ENCODE results near the gene BRK1.
A peak's percentile ranks its signal among the peaks of the same experiment; 100 is the strongest.
"Not testable (repeated sequence)": the region's sequence is repeated elsewhere in the genome, so short reads cannot be mapped to it uniquely, and the experiment has no call there.

The BRK1 gene

DNA sequence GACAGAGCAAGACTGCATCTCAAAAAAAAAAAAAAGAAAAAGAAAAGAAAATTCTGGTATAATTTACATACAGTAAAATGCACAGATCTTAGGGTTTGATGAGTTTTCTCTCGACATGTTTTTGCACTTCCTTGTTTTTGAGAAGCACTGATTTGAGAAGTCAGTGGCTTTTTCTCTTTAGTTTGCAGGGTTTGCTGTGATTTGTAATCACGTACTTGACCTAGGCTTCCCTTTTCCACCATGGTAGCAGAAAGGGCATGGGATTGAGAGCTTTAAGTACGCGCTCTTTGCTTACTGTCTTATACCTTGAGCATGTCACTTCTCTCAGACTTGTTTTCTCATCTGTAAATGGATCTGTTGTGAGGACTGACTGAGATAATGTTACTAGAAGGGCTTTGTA is 30.2 kb downstream of the BRK1 start:
- ATAC-seq, result no peak

DNA sequence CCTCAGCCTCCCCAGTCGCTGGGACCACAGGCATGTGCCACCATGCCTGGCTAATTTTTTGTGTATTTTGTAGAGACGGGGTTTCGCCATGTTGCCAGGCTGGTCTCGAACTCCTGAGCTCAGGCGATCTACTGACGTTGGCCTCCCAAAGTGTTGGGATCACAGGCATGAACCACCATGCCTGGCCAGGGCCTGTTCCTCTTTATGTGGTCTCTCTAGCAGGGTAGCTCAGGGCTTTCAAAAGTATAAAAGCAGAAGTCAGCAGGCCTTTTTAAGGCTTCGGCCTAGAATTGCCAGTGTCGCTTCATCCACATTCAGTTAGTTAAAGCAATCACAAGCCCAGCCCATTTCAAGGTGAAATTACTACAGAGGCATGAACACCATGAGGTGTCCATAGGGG is 33.8 kb downstream of the BRK1 start:
- no peak for ATAC-seq

DNA sequence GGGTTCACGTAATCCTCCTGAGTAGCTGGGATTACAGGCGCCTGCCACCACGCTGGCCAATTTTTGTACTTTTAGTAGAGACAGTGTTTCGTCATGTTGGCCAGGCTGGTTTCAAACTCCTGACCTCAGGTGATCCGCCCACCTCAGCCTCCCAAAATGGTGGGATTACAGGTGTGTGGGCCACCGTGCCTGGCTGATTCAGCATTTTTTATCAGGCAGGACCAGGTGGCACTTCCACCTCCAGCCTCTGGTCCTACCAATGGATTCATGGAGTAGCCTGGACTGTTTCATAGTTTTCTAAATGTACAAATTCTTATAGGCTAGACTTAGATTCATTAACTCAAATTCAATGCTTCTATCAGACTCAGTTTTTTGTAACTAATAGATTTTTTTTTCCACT is 35.5 kb downstream of the BRK1 start:
- no peak for ATAC-seq

DNA sequence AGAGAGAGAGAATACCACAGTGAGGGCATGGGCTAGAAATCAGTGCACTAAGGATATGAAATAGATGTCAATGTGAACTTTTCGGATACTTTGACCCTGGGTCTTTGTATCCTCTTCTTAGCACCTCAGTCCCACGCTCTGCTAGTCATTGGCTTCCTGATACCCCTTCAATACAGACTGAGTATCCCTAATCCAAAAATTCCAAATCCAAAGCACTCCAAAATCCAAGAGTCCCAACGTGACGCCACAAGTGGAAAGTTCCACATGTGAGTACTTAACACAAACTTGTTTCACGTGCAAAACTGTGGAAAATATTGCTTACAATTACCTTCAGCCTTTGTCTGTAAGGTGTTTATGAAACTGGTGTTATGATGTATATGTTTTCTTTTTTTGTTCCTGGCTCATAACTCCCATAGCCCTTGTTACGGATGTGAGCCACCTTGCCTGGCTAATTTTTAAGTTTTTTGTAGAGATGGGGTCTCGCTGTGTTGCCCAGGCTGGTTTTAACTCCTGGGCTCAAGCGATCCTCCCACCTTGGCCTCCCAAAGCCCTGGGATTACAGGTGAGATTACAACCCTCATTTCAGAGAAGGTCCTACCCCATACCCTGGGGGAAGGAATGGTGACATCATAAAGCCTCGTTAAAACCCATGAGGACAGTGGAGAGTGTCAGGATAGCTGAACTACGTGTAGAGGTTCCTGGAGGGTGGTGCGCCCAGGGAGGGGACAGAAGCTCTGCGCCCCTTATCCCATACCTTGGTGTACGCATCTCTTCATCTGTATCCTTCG is 39.1 kb downstream of the BRK1 start:
- no peak for ATAC-seq

DNA sequence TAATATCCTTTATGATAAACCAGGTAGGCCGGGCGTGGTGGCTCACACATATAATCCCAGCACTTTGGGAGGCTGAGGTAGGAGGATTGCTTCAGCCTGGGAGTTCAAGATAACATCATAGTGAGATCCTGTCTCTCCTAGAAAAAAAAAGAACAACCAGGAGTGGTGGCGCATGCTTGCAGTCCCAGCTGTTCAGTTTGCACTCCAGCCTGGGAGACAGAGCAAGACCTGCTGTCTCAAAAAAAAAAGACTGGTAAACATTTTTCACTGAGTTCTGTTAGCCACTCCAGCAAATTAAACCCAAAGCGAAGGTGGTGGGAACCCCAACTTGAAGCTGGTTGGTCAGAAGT is 39.6 kb downstream of the BRK1 start:
- ATAC-seq, result no peak

DNA sequence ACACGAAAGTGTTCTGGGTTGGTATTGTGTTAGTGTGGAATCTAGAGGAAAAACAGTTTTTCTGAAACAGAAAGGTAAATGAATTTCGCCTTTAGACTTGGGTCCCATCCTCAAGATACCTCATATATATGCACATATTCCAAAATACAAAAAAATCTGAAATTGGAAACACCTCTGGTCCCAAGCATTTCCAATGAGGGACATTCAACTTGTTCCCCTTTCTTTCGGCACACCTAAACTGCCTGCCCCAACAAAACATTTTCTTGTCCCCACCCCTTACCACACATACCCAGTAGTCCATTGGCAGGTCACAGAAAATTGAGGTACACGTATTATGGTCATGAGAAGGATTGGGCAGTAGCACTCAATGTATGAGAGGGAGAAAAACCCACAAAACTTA is 40.2 kb downstream of the BRK1 start:
- ATAC-seq, result no peak

DNA sequence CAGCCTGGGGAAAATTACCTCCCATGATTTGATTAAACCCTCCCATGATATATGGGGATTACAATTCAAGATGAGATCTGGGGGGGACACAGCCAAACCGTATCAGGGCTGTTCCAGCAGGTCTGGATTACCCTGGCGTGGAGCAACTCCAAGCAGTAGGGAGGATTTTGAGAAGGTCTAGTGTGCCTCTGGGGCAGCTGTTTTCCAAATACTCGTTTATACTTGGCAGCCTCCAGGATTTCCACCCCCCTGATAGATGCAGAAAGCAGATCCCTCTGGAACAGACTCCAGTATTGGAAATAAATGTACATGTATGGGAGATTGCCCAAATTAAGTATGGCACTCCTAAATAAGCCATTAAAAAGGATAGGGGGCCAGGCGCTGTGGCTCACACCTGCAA is 41.6 kb downstream of the BRK1 start:
- ATAC-seq, result no peak

DNA sequence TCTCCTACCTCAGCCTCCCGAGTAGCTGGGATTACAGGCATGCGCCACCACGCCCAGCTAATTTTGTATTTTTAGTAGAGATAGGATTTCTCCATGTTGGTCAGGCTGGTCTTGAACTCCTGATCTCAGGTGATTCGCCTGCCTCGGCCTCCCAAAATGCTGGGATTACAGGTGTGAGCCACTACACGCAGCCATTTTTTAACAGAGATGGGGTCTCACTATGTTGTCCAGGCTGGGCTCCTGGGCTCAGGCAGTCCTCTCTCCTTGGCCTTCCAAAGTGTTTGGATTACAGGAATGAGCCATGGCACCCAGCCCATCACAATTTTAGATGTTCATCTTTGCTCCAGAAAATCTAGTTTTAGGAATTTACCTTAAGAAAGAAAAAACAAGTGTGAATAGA is 43.1 kb downstream of the BRK1 start:
- not testable (repeated sequence) for ATAC-seq

DNA sequence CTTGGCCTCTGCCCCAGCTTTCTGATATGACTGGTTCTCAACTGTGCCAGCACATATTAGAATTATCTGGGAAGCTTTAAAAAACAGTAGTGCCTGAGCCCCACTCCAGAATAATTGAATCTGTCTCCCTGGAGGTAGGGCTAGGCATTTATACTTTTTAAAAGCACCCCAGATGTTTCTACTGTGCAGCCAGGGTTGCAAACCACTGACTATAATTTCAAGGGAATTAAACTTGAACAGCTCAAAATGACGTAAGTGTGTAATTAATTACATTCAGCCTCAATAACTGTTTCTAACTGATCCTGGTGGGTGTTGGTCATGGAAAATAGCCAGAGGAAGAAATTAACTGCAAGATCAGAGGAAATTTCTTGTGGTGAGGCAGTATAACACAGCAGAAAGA is 44.9 kb downstream of the BRK1 start:
- ATAC-seq, result no peak

DNA sequence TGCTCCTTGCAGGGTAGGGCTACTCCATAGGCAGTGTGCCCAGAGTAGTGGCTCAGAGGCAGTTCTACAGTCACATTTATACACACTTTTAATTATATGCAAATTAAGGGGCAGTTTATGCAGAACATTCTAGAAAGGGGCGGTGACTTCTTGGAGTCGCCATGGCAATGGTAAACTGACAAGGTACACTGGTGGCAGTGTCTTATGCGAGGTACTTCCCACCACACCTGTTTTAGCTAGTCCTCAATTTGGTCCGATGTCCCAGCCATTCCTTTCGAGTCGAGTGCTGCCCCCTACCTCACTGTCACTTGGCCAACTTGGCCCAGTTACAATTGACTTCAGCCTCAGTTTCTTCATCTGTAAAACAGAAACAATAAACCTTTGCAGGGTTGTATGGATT is 45.5 kb downstream of the BRK1 start:
- ATAC-seq, result no peak

DNA sequence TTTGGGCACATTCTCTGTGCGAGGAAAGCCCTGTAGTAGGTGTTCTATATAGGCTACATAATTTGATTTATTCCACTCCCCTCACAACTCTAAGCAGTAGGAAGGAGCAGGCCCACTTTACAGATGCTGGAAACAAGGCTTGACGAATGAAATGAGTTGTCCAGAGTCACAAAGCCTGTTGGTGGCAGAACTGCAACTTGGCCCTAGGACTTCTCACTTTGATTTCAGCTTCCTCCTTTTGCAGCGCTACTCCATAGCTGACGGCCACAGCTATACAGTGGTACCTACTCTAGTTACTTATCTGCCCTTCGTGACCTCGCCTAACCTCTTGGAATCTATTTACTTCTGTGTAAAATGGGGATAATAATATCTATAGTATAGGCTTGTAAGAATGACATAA is 46.7 kb downstream of the BRK1 start:
- ATAC-seq, result no peak

DNA sequence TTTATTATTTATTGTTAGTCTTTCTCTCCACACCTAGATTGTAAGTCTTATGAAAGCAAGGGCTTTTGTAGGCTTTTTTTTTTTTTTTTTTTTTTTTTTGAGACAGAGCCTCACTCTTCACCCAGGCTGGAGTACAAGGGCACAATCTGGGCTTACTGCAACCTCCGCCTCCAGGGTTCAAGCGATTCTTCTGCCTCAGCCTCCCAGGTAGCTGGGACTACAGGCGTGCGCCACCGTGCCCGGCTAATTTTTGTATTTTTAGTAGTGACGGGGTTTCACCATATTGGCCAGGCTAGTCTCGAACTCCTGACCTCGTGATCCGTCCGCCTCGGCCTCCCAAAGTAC is 48.7 kb downstream of the BRK1 start:
- ATAC-seq, result not testable (repeated sequence)

DNA sequence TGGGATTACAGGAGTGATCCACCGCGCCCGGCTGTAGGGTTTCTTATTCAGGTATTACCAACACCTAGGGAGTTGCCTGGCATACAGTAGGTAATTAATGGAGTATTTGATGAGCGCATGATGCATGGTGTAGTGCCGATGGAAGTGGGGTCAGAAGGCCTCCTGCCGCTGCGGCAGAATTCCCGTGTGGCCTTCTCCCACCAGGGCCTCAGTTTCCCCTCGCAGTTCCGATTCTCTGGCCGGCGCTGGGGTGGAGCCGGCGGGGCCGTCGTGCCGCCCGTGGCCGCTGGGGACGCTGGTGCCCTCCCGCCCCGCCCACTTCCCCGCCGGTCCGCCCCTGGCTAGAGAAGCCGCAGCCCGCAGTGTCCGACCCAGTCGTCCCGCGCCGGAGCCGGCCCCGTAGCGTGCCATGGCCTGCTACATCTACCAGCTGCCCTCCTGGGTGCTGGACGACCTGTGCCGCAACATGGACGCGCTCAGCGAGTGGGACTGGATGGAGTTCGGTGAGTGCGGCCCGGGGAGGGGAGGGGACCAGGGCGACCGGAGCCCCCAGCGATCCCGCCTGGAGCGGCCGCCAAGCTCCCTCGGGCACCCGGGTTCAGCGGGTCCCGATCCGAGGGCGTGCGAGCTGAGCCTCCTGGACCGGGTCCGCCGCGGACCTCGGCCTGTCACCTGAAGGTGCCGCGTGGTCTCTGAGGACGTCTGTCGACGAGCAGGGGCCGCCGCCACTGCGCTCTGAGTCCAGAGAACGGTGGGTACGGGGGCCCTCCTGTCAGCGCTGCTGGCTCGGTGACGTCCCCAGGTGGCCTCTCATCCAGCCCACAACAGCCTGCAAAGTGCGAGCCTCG is 49.3 kb downstream of the BRK1 start, which contains the start of gene IRAK2:
Gene IRAK2 (plus strand): TSS at position 374 of the 848 bp plus-strand sequence. CDS start 36 bp downstream, at position 410.
- peak; percentile 85 for ATAC-seq

DNA sequence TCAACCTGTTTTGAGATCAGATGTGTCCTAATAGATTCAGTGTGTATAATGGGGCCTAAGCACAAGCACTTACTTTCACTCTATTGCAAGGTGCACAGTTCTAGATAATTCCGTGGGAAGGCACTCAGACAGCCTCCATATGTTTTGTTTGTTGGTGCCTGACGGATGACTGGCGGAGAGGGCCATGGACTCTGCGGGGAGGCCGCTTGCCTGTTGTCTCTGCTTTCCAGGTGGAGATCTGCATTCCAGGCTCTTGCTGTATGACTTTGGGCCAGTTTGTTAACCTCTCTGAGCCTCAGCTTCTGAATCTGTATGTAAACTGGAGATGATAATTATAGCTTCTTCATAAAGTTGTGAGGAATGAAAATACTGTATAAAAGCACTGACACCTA is 50.7 kb downstream of the BRK1 start:
- no peak for ATAC-seq

DNA sequence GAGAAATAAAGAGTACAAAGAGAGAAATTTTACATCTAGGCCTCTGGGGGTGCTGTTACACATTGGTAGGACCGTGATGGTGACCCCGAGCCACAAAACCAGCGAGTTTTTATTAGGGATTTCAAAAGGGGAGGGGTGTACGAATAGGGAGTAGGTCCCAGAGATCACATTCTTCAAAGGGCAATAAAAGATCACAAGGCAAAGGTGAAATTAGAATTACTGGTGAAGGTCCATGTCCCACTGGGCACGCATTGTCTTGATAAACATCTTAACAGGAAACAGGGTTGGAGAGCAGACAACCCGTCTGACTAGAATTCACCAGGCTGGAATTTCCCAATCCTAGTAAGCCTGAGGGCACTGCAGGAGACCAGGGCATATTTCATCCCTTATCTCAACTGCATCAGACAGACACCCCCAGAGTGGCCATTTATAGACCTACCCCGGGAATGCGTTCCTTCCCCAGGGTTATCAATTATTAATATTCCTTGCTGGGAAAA is 53.6 kb downstream of the BRK1 start:
- no peak for ATAC-seq

DNA sequence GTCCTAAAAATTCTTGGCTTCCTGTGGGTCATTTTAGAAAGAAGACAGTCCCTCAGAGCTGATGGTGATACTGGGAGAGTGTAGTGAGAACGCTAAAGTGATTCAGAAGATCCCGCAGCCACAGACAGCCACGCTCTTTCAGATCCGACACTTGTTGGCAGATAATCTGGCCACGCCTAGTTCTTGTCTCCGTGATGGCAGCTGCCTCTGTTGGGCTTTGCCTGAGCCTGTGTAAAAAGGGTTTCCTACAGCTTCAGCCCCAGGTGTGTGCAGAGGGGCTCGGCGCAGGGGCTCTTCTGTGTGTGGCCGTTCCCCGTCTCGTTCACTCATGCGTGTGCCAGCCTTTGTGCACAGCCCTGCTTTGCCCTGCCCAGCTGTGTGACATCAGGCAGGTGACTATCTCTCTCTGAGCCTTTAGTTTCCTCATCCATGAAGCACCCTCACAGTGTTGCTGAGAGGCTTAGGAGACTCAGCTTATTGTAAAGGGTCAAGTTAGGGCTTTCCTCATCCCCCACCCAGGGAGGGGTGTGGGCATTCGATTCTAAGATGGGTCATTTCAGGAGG is 55.5 kb downstream of the BRK1 start:
- no peak for ATAC-seq

DNA sequence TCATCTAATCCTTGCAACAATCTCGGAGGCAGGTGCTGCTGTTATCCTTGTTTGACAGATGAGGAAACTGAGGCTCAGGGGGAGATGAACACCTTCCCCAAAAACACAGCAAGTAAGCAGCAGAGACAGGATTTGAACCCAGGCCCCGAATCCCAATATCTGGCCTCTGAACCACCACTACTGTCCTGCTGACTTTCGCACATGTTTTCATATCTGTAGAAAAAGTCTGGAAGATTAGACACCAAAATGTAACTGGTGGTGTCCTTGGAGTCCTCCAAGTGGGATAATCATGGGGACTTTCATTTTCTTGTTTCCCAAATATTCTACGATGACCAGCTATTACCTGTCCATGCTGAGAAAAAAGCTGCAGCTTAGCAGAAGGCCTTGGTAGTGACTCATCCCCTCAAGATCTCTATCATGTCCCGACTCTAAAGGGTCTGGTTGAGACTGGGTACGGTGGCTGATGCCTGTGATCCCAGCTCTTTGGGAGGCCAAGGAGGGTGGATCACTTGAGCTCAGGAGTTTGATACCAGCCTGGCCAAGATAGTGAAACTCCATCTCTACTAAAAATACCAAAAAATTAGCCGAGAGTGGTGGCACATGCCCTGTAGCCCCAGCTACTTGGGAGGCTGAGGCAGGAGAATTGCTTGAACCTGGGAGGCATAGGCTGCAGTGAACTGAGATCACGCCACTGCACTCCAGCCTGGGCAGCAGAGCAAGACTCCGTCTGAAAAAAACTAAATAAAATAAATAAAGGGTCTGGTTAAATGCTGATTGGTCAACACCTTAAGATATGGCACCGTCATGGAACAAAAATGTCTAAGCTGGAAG is 57.8 kb downstream of the BRK1 start:
- no peak for ATAC-seq

DNA sequence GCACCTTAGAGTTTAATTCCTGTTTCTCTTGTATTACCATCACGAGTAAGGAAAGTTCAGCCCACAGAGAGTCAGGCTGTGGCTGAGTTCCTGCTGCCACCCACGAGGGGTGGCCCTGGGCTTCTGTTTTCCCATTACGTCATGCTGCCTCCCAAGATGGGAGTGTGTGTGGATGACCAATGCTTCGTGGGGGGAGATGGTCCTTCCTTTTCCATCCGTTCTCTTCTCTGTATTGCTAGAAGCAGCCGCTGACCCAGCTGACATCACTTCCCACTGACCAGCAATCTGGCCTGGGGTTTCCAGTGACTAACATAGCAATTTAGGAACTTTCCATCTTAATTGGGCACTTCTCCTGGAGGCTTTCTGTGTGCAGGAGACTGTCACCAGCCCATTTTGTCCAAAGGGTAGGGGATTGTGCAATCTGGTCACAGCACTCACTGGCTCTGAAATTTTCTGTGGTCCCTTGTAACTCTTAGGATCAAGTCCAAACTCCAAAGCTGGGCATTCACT is 58.5 kb downstream of the BRK1 start:
- peak; percentile 38 to 41 for ATAC-seq

DNA sequence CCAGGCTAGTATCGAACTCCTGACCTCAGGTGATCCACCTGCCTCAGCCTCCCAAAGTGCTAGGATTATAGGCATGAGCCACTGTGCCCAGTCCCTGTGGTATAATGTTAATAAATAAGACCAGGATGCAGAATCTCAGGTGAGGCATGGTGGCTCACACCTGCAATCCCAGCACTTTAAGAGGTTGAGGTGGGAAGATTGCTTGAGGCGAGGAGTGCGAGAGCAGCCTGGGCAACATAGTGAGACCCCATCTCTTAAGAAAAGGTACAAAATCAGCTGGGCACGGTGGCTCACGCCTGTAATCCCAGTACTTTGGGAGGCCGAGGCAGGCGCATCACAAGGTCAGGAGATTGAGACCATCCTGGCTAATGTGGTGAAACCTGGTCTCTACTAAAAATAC is 59.9 kb downstream of the BRK1 start:
- ATAC-seq, result not testable (repeated sequence)

DNA sequence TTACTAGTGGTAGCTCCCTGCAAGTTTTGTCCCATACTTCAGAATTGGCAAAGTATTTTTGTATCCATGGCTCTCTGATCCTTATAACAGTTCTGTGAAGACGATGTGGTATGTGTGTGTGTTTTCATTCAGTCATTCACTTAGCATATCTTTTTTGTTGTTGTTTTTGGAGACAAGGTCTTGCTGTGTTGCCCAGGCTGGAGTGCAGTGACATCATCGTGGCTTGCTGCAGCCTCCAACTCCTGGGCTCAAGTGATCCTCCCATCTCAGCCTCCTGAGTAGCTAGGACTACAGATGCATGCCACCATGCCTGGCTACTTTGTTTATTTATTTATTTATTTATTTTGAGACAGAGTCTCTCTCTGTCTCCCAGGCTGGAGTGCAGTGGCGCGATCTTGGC is 60.7 kb downstream of the BRK1 start:
- not testable (repeated sequence) for ATAC-seq
